Left ventricle myocardium inferior (tissue), 1 donor: ENCODE measurements around the gene MED16. TPM values are rescaled to one million over a fixed set of nuclear protein-coding genes. Genes with fewer than 3 reads are reported as not detected.

Experiments
- DNase-seq: peaks from one replicate; pipeline ENCODE4 v3.0.0-alpha.2; 2020
- H3K27ac ChIP-seq: fragments of 200-600 bp; replicated peaks from 2 replicates; pipeline ENCODE4 v1.8.0; 2021
- H3K27me3 ChIP-seq: fragments of 200-600 bp; 2 replicates; pipeline ENCODE4 v1.8.0; 2021; ENCODE audit warnings: low read depth
- H3K36me3 ChIP-seq: fragments of 200-600 bp; 2 replicates; pipeline ENCODE4 v1.8.0; 2021
- H3K4me1 ChIP-seq: fragments of 200-600 bp; 2 replicates; pipeline ENCODE4 v1.8.0; 2021
- H3K4me3 ChIP-seq: fragments of 200-600 bp; 2 replicates; pipeline ENCODE4 v1.8.0; 2021; ENCODE audit warnings: mild to moderate bottlenecking, moderate library complexity
- H3K9me3 ChIP-seq: fragments of 200-600 bp; replicated peaks from 2 replicates; pipeline ENCODE4 v1.8.0; 2021
- CTCF ChIP-seq: fragments of 200-600 bp; IDR thresholded peaks from 2 replicates; pipeline ENCODE4 v1.8.0; 2021; ENCODE audit warnings: antibody characterized with exemption, mild to moderate bottlenecking, borderline replicate concordance
- intact Hi-C: fragments of 100-400 bp; cut with micrococcal nuclease; formaldehyde crosslinking; loops from one replicate; pipeline ENCODE4 v1.11.0; 2022
- total RNA-seq: library from RNA; stranded (reverse); fragmentation: NEBNext Ultra II Directional; extraction: Animal tissue kit (Norgen Biotek cat#: 25700); gene quantifications from one replicate; pipeline ENCODE4 v1.2.1, GENCODE V29; 2021
- donor health status: DM: no; HTN: yes; CAD: no; lungs with severe emphysema.

MED16 gene
- total RNA-seq, 1 donor from 2014 or later: 19.4 TPM

DNA sequence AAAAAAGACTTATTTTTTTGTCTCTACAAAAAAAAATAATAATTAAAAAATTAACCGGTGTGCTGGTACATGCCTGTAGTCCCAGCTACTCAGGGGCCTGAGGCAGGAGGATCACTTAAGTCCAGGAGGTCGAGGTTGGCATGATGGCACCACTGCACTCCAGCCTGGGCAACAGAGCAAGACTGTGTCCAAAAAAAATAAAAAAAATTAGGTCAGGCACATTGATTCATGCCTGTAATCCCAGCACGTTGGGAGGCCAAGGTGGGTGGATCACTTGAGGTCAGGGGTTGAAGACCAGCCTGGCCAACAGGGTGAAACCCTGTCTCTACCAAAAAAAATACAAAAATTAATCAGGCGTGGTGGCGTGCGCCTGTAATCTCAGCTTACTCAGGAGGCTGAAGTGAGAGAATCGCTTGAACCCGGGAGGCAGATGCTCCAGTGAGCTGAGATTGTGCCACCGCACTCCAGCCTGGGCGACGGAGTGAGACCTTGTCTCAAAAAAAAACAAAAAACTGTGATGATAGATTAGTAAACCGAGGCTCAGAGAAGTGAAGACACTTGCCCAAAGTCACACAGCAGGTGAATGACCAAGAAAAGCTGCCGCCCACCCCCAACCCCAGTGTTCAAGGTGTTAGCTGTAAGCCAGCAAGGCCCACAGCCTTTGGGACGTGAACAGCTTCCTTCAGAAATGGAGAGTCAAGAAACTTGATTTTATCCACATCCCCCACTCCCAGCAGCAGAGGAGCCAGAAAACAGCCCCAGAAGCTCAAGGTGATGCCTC, 9.6 kb upstream of the MED16 start:
- TF ChIP-seq CTCF: no peak
- intact Hi-C loops: no loop called here
- no peaks in the 10 kb centered on the region for H3K27me3 ChIP-seq
- no peaks in the 10 kb centered on the region for H3K9me3 ChIP-seq
- no peak overlapping the region for H3K4me3 ChIP-seq
- H3K36me3 ChIP-seq: peaks cover 20% of the 10 kb centered on the region
- no peak for DNase-seq
- H3K27ac ChIP-seq: no peak overlapping the region
- no peaks in the 10 kb centered on the region for H3K4me1 ChIP-seq

DNA sequence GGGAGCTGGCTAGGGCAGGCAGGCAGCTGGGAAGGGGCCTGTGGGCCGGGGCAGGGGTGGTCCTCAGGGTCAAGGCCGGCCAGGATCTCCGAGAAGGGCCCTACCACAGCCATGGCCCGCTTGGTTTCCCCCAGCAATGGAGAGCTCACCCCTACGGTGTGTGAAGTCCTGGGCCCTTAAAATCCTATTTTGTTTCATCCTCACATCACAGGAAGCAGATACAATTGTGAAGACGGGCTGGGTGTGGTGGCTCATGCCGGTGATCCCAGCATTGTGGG, 9.0 kb upstream of the MED16 start:
- no peak for TF ChIP-seq CTCF
- Histone ChIP-seq H3K36me3 (peaks cover 26% of the 10 kb centered on the region), H3K9me3 (no peaks in the 10 kb centered on the region), H3K27ac (no peak overlapping the region), H3K4me1 (no peaks in the 10 kb centered on the region), H3K27me3 (no peaks in the 10 kb centered on the region), H3K4me3 (no peak overlapping the region)
- DNase-seq: no peak
- intact Hi-C loops: no loop called here

GRCh38 chr19:901216-902092, 8.5 kb upstream of the MED16 start:
- no peak for TF ChIP-seq CTCF
- Histone ChIP-seq H3K27ac (no peak overlapping the region), H3K27me3 (no peaks in the 10 kb centered on the region), H3K4me1 (no peaks in the 10 kb centered on the region), H3K4me3 (no peak overlapping the region), H3K9me3 (no peaks in the 10 kb centered on the region), H3K36me3 (peaks cover 30% of the 10 kb centered on the region)
- DNase-seq: no peak
- intact Hi-C loops: no loop called here

DNA sequence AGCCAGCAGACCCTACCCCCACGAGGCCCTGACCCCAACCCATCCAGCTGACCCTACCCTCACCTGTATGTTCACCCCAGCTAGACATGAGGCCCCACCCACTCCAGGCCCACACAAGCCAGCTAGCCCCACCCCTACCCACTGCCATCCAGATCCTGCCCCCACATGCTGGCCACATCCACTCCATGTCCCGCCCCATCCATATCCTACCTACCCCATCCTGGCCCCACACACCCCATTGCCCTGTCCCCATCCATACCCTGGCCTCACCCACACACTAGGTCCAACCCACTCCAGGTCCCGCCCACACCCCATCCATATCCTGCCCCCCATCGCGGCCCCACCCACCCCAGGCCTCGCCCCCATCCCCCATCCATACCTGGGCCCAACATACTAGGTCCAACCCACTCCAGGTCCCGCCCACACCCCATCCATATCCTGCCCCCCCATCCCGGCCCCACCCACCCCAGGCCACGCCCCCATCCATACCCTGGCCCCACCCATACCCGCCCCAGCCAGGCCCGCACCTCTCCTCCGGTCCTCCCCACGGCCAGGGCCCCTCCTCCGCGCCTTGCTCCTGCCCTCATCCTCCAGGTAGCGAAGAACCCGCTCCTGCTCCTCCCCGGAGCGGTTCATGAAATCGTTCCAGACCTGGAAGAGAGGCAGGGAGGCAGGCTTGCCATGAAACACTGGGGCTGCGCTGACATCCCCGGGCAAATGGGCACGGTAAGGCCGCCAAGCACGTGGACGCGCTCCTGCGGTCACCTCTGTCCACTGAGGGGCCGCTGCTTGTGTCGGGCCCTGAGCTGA, 7.5 kb upstream of the MED16 start:
- TF ChIP-seq CTCF: no peak
- Histone ChIP-seq H3K4me1 (no peaks in the 10 kb centered on the region), H3K36me3 (peaks cover 30% of the 10 kb centered on the region), H3K27ac (no peak overlapping the region), H3K4me3 (no peak overlapping the region), H3K9me3 (no peaks in the 10 kb centered on the region), H3K27me3 (no peaks in the 10 kb centered on the region)
- intact Hi-C loops: no loop called here
- DNase-seq: no peak

DNA sequence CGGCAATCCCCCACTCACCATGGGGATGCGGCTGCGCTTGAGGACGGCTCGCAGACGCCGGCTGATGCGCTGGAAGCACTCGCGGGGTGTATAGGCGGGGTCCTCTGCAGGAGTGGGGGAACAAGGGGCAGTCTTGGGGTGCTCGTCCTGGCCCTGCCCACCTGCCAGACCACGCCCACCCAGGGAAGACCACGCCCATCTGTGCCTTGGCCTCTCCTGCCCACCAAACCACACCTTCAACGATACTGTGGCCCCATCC, 7.0 kb upstream of the MED16 start:
- no peak overlapping the region for H3K4me3 ChIP-seq
- DNase-seq: no peak
- intact Hi-C loops: no loop called here
- no peaks in the 10 kb centered on the region for H3K9me3 ChIP-seq
- H3K4me1 ChIP-seq: no peaks in the 10 kb centered on the region
- H3K27ac ChIP-seq: no peak overlapping the region
- no peaks in the 10 kb centered on the region for H3K27me3 ChIP-seq
- H3K36me3 ChIP-seq: peaks cover 30% of the 10 kb centered on the region
- TF ChIP-seq CTCF: no peak
